SU-DHL-6 (cell line): ENCODE results near the gene PRR12.

ENCODE experiments used
- H2AFZ ChIP-seq: fragments of 200-600 bp; sonication (generic); 2 replicates; pipeline ENCODE4 v1.6.1; 2014; ENCODE audit warnings: low read depth, mild to moderate bottlenecking, moderate library complexity, mixed read lengths, antibody characterized with exemption, low read length; ENCODE audit not compliant: severe bottlenecking
- H3F3A ChIP-seq: fragments of 200-600 bp; shearing (Covaris generic); 2 replicates; pipeline ENCODE4 v1.6.0; 2016; ENCODE audit warnings: antibody characterized with exemption, mild to moderate bottlenecking; ENCODE audit not compliant: insufficient read depth
- H3K27ac ChIP-seq: fragments of 200-600 bp; sonication (generic); 2 replicates; pipeline ENCODE4 v1.5.1; 2016; ENCODE audit warnings: low read depth, mild to moderate bottlenecking, low read length, moderate library complexity, mixed read lengths
- H3K27me3 ChIP-seq: fragments of 200-600 bp; sonication (generic), shearing (Covaris generic); 2 replicates; pipeline ENCODE4 v1.6.0; 2014; ENCODE audit warnings: mild to moderate bottlenecking, low read length
- H3K36me3 ChIP-seq: fragments of 200-600 bp; sonication (generic); 2 replicates; pipeline ENCODE4 v1.6.1; 2014; ENCODE audit warnings: mild to moderate bottlenecking, low read length, mixed read lengths
- H3K4me2 ChIP-seq: fragments of 300-600, 200-600 bp; shearing (Covaris generic), sonication (generic); 2 replicates; pipeline ENCODE4 v1.6.0; 2014; ENCODE audit warnings: low read length, low read depth, mild to moderate bottlenecking; ENCODE audit not compliant: poor library complexity, severe bottlenecking
- H3K4me3 ChIP-seq: fragments of 200-600 bp; sonication (generic); 2 replicates; pipeline ENCODE4 v1.5.1; 2014; ENCODE audit warnings: antibody characterized with exemption, low read length, mild to moderate bottlenecking, mixed read lengths; ENCODE audit not compliant: insufficient read depth, poor library complexity, severe bottlenecking
- H3K79me2 ChIP-seq: fragments of 200-600 bp; sonication (generic); 2 replicates; pipeline ENCODE4 v1.6.1; 2014; ENCODE audit warnings: mild to moderate bottlenecking, low read length, moderate library complexity; ENCODE audit not compliant: insufficient read depth
- H3K9ac ChIP-seq: fragments of 200-600 bp; sonication (generic); 2 replicates; pipeline ENCODE4 v1.7.0; 2014; ENCODE audit warnings: mild to moderate bottlenecking, low read length
- H3K9me2 ChIP-seq: fragments of 200-600 bp; sonication (generic); replicated peaks from 2 replicates; pipeline ENCODE4 v1.6.1; 2014; ENCODE audit warnings: low read length; ENCODE audit not compliant: insufficient read depth
- H3K9me3 ChIP-seq: fragments of 200-600 bp; sonication (generic); 2 replicates; pipeline ENCODE4 v1.6.1; 2014; ENCODE audit warnings: low read length, mixed read lengths; ENCODE audit not compliant: insufficient read depth
- H4K20me1 ChIP-seq: fragments of 200-600 bp; sonication (generic); 2 replicates; pipeline ENCODE4 v1.6.1; 2014; ENCODE audit warnings: low read depth, mild to moderate bottlenecking, antibody characterized with exemption, low read length, moderate library complexity, mixed read lengths
- CTCF ChIP-seq: fragments of 200-600 bp; sonication (generic); IDR thresholded peaks from one replicate; pipeline ENCODE4 v1.5.1; 2017; ENCODE audit warnings: antibody characterized with exemption, mild to moderate bottlenecking, low read length, moderate library complexity; ENCODE audit not compliant: insufficient read depth, poor library complexity, severe bottlenecking
- EZH2phosphoT487 ChIP-seq: fragments of 200-600 bp; sonication (generic), shearing (Covaris generic); conservative IDR thresholded peaks from 2 replicates; pipeline ENCODE4 v1.6.1; 2018; ENCODE audit warnings: mild to moderate bottlenecking, antibody characterized with exemption, low read length, moderate library complexity, mixed read lengths

PRR12 gene

GRCh38 chr19:49570138-49570856 lies 20.7 kb upstream of the PRR12 start:
- Histone ChIP-seq H3K9ac (no peak overlapping the region), H3K36me3 (no peaks in the 10 kb centered on the region), H3K79me2 (peaks cover 57% of the 10 kb centered on the region), H3K4me3 (no peak overlapping the region), H4K20me1 (no peaks in the 10 kb centered on the region), H3K4me2 (peak overlapping the region; percentile 3), H3K27me3 (no peaks in the 10 kb centered on the region), H3K9me2 (no peaks in the 10 kb centered on the region), H3K9me3 (no peaks in the 10 kb centered on the region), H2AFZ (no peak overlapping the region), H3K27ac (no peak overlapping the region), H3F3A (no peaks in the 10 kb centered on the region)
- TF ChIP-seq EZH2phosphoT487 (no peak), CTCF (peak; percentile 98)

- no peak overlapping the region for H3K27ac ChIP-seq
- H3K4me3 ChIP-seq: no peak overlapping the region
- H3K4me2 ChIP-seq: no peak overlapping the region
- H3F3A ChIP-seq: peaks cover 2% of the 10 kb centered on the region; the same call in 1 of the 2 replicates
- TF ChIP-seq EZH2phosphoT487 (no peak), CTCF (no peak)
- no peaks in the 10 kb centered on the region for H4K20me1 ChIP-seq
- H3K79me2 ChIP-seq: peaks cover 55% of the 10 kb centered on the region
- no peaks in the 10 kb centered on the region for H3K9me2 ChIP-seq
- 0 out of 2 replicates have a peak, but pooled peaks cover 1% of the 10 kb centered on the region for H3K36me3 ChIP-seq
- H3K27me3 ChIP-seq: no peaks in the 10 kb centered on the region
- no peak overlapping the region for H2AFZ ChIP-seq
- no peaks in the 10 kb centered on the region for H3K9me3 ChIP-seq
- H3K9ac ChIP-seq: no peak overlapping the region
Measured at GRCh38 chr19:49570997-49571676, 19.8 kb upstream of the PRR12 start.

GRCh38 chr19:49573009-49573408 lies 18.0 kb upstream of the PRR12 start:
- H3K27ac ChIP-seq: no peak overlapping the region

More at GRCh38 chr19:49573009-49573408, 18.0 kb upstream of the PRR12 start:
- no peaks in the 10 kb centered on the region for H3K27me3 ChIP-seq
- H3K9ac ChIP-seq: no peak overlapping the region
- H3K4me3 ChIP-seq: no peak overlapping the region
- H4K20me1 ChIP-seq: no peaks in the 10 kb centered on the region
- H3K4me2 ChIP-seq: no peak overlapping the region
- TF ChIP-seq CTCF: no peak
- no peak for TF ChIP-seq EZH2phosphoT487
- 0 out of 2 replicates have a peak, but pooled peaks cover 4% of the 10 kb centered on the region for H3K36me3 ChIP-seq
- H3K9me2 ChIP-seq: no peaks in the 10 kb centered on the region
- H2AFZ ChIP-seq: no peak overlapping the region
- H3K79me2 ChIP-seq: peaks cover 52% of the 10 kb centered on the region
- peaks cover 3% of the 10 kb centered on the region; the same call in 1 of the 2 replicates for H3F3A ChIP-seq
- H3K9me3 ChIP-seq: no peaks in the 10 kb centered on the region
